HepG2 (cell line): Measurements from ENCODE around the gene S100A10. TPM values are rescaled to one million over a fixed set of nuclear protein-coding genes. Genes with fewer than 3 reads are reported as not detected.

Experiments used
- ATAC-seq: fragments of 200-7000 bp; cut with Tn5 transposase; 3 replicates; pipeline ENCODE4 v1.9.1; 2020; ENCODE audit warnings: mild to moderate bottlenecking, moderate library complexity
- BruUV-seq: library from RNA; stranded (reverse); fragments of 400-500 nt; replicated peaks from 2 replicates; lab custom pipeline; 2021; lab: Mats Ljungman, UMichigan
- CTCF ChIA-PET: fragments of 300-600 bp; formaldehyde crosslinking; extraction: SDS; loops from one replicate; lab custom pipeline; 2021; ENCODE audit warnings: low total read pairs, inconsistent platforms, low intra/inter-chr PET ratio; lab: Yijun Ruan, JAX
- POLR2A ChIA-PET: fragments of 350-600 bp; sonication (Branson Sonifier 250); formaldehyde crosslinking; loops from one replicate; lab custom pipeline; 2020; ENCODE audit warnings: antibody characterized with exemption, inconsistent platforms; lab: Yijun Ruan, JAX
- DNase-seq: peaks from one replicate; pipeline ENCODE4 v3.0.0-alpha.2; 2015; ENCODE audit warnings: low spot score
- FAIRE-seq: peaks from 3 replicates; lab custom pipeline; 2011; peaks lifted over from hg19 to GRCh38; lab: Jason Lieb, UNC
- H2AFZ ChIP-seq: one replicate; pipeline ENCODE4 v1.6.1; 2011; ENCODE audit warnings: low read length, inconsistent platforms
- H3K27ac ChIP-seq: fragments of 300-600 bp; 3 replicates; pipeline ENCODE4 v1.8.0; 2011; ENCODE audit warnings: mixed run types, mild to moderate bottlenecking, mixed read lengths, low read length, inconsistent platforms; ENCODE audit not compliant: insufficient read depth; ENCODE audit errors: extremely low read length
- H3K27me3 ChIP-seq, 2 experiments: fragments of 200-600 bp in 1 of 2; 2 replicates in 1 of 2; 3 replicates in 1 of 2; pipeline versions ENCODE4 v1.6.0 to v1.8.0; 2011; ENCODE audit warnings: low read length in 2 of 2, mild to moderate bottlenecking in 2 of 2, moderate library complexity in 2 of 2, inconsistent platforms in 1 of 2; ENCODE audit not compliant: insufficient read depth in 2 of 2, control insufficient read depth in 1 of 2
- H3K36me3 ChIP-seq, 2 experiments: fragments of 200-600 bp in 1 of 2; replicated peaks in 1 of 2; 2 replicates in 1 of 2; 3 replicates in 1 of 2; pipeline versions ENCODE4 v1.5.1 to v1.8.0; 2011; ENCODE audit warnings: low read length in 2 of 2, inconsistent platforms in 1 of 2; ENCODE audit not compliant: insufficient read depth in 2 of 2, control insufficient read depth in 1 of 2
- H3K4me1 ChIP-seq: 2 replicates; pipeline ENCODE4 v1.5.1; 2012; ENCODE audit warnings: low read length, inconsistent platforms; ENCODE audit not compliant: insufficient read depth
- H3K4me2 ChIP-seq: 2 replicates; pipeline ENCODE4 v1.6.0; 2011; ENCODE audit warnings: low read depth, low read length, inconsistent platforms
- H3K4me3 ChIP-seq, 3 experiments: fragments of 200-600 bp in 1 of 3; sonication (generic), shearing (Covaris generic) in 1 of 3; replicated peaks in 1 of 3; 2 replicates each; pipeline ENCODE4 v1.5.1; 2011 to 2016; ENCODE audit warnings: low read length in 3 of 3, inconsistent platforms in 2 of 3, low read depth in 2 of 3, mild to moderate bottlenecking in 2 of 3, control low read depth in 1 of 3, mixed read lengths in 1 of 3; ENCODE audit not compliant: insufficient read depth in 1 of 3
- H3K79me2 ChIP-seq: one replicate; pipeline ENCODE4 v1.6.1; 2011; ENCODE audit warnings: low read length, inconsistent platforms; ENCODE audit not compliant: insufficient read depth
- H3K9ac ChIP-seq: 2 replicates; pipeline ENCODE4 v1.6.0; 2011; ENCODE audit warnings: mild to moderate bottlenecking, low read depth, low read length, inconsistent platforms; ENCODE audit not compliant: insufficient read depth
- H3K9me3 ChIP-seq: 2 replicates; pipeline ENCODE4 v1.5.1; 2012; ENCODE audit warnings: mild to moderate bottlenecking, low read length
- H4K20me1 ChIP-seq: 2 replicates; pipeline ENCODE4 v1.6.0; 2011; ENCODE audit warnings: inconsistent platforms, mild to moderate bottlenecking, low read length, moderate library complexity; ENCODE audit not compliant: insufficient read depth
- ATAD3A ChIP-seq: sonication (generic); formaldehyde crosslinking; IDR thresholded peaks from 2 replicates; pipeline ENCODE4 v1.4.0; 2020; ENCODE audit warnings: missing genetic modification reagents
- CBFB ChIP-seq: sonication (generic); formaldehyde crosslinking; IDR thresholded peaks from 2 replicates; pipeline ENCODE4 v1.4.0; 2020; ENCODE audit warnings: missing genetic modification reagents
- MED1 ChIP-seq: sonication (generic); formaldehyde crosslinking; IDR thresholded peaks from 2 replicates; pipeline ENCODE4 v1.4.0; 2020; ENCODE audit warnings: missing genetic modification reagents
- MIER3 ChIP-seq: IDR thresholded peaks from 2 replicates; pipeline ENCODE4 v1.6.1; 2016; ENCODE audit warnings: missing compliant biosample characterization, borderline replicate concordance
- PAF1 ChIP-seq: IDR thresholded peaks from 2 replicates; pipeline ENCODE4 v1.6.1; 2016; ENCODE audit warnings: missing genetic modification reagents, missing compliant biosample characterization
- POGZ ChIP-seq: sonication (generic); formaldehyde crosslinking; IDR thresholded peaks from 2 replicates; pipeline ENCODE4 v1.4.0; 2020; ENCODE audit warnings: mild to moderate bottlenecking, missing genetic modification reagents
- ZBTB7A ChIP-seq: sonication (generic); formaldehyde crosslinking; IDR thresholded peaks from 2 replicates; pipeline ENCODE4 v1.8.0; 2022; ENCODE audit warnings: mild to moderate bottlenecking, missing genetic modification reagents
- ZFX ChIP-seq: sonication (generic); formaldehyde crosslinking; IDR thresholded peaks from 2 replicates; pipeline ENCODE4 v1.4.0; 2020; ENCODE audit warnings: mild to moderate bottlenecking, low read depth, missing genetic modification reagents, moderate library complexity
- ZNF138 ChIP-seq: sonication (generic); formaldehyde crosslinking; IDR thresholded peaks from 2 replicates; pipeline ENCODE4 v1.5.0; 2020; ENCODE audit warnings: mild to moderate bottlenecking, low read depth, missing genetic modification reagents
- ZNF225 ChIP-seq: sonication (generic); formaldehyde crosslinking; IDR thresholded peaks from 2 replicates; pipeline ENCODE4 v1.4.0; 2020; ENCODE audit warnings: mild to moderate bottlenecking, missing genetic modification reagents
- ZNF563 ChIP-seq: sonication (generic); formaldehyde crosslinking; IDR thresholded peaks from 2 replicates; pipeline ENCODE4 v1.8.0; 2022; ENCODE audit warnings: mild to moderate bottlenecking, moderate library complexity, missing genetic modification reagents
- ZNF878 ChIP-seq: sonication (generic); formaldehyde crosslinking; IDR thresholded peaks from 2 replicates; pipeline ENCODE4 v1.8.1; 2023; ENCODE audit warnings: mild to moderate bottlenecking, missing genetic modification reagents, moderate library complexity
- WGBS: methylation state at CpG from one replicate; pipeline ENCODE4 v1.1.6; 2017; ENCODE audit warnings: low lambda C conversion rate; 5-methylcytosine and 5-hydroxymethylcytosine counted together
- in situ Hi-C: cut with HindIII; loops from 2 replicates; pipeline ENCODE4 v1.10.0; 2017; ENCODE audit warnings: low pct_unique_long_range_greater_than_20kb; ENCODE audit not compliant: extremely low pct_ligation_motif_present
- intact Hi-C: fragments of 100-400 bp; cut with micrococcal nuclease; formaldehyde crosslinking; loops from one replicate; pipeline ENCODE4 v1.10.0; 2022; ENCODE audit not compliant: unreplicated experiment
- polyA plus RNA-seq, 8 experiments: library from polyadenylated mRNA; depleted of rRNA in 3 of 8; stranded (reverse) in 7 of 8; unstranded in 1 of 8; fragments of >200 nt; fragmentation: Illumina TruSeq in 4 of 8; extraction: Trizol in 4 of 8; gene quantifications; 2 replicates each; pipeline versions ENCODE4 v1.2.1 to v1.2.3, GENCODE V29; 2011 to 2016; ENCODE audit warnings: low read depth in 4 of 8, missing spikeins in 1 of 8, mixed read lengths in 1 of 8; ENCODE audit not compliant: insufficient read depth in 1 of 8
- total RNA-seq, 5 experiments: library from RNA; depleted of rRNA; stranded (reverse); fragments of >200 nt; fragmentation: Illumina TruSeq; extraction: Trizol; gene quantifications; 2 replicates each; pipeline ENCODE4 v1.2.3, GENCODE V29; 2016; ENCODE audit warnings: low read depth in 1 of 5
- TF ChIP-seq, protein P1 (sequence below): IDR thresholded peaks from 2 replicates; pipeline ENCODE4 v1.6.1; 2016; ENCODE audit warnings: missing biosample characterization, missing genetic modification reagents, low read depth
- TF ChIP-seq, protein P2 (sequence below), 2 experiments: IDR thresholded peaks; 2 replicates each; pipeline ENCODE4 v1.6.1; 2011 to 2012; ENCODE audit warnings: low read length in 2 of 2, borderline replicate concordance in 1 of 2, low read depth in 1 of 2, mild to moderate bottlenecking in 1 of 2, moderate library complexity in 1 of 2
- TF ChIP-seq, protein P3 (sequence below): sonication (generic); formaldehyde crosslinking; IDR thresholded peaks from 2 replicates; pipeline ENCODE4 v1.8.1; 2023; ENCODE audit warnings: mild to moderate bottlenecking, missing genetic modification reagents

Gene S100A10
- total and polyA plus RNA-seq, 2 of the 13 experiments (the other 11 are each of a cell fraction or from before 2014, with no cell fraction given): 16.8 to 28.7 TPM

DNA sequence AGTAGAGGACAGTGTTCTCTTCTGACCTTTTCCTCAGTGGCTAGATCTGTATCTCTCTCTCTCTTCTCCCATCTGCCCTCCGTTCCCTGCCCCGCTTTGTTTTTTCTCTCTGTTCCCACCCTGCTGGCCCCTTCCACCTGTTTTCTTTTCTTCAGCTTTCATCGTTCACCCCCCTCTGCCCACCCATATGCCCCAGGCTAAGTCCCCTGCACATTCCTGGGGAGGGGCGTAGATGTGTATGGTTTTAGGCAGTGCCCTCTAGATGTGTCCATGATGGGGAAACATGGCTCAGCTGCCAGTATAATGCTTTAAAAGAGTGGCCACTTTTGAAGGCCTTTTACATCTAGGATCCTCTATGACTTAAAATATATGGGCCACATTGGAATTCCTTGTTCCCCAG, 29.6 kb upstream of the S100A10 start:
- no peak overlapping the region for H2AFZ ChIP-seq
- no peak for FAIRE-seq
- no peak overlapping the region for H3K27ac ChIP-seq
- no peak for DNase-seq
- no peak for ATAC-seq
- no peaks in the 10 kb centered on the region for H3K9me3 ChIP-seq
- H3K4me2 ChIP-seq: no peak overlapping the region
- BruUV-seq: no TSS peak
- no peaks in the 10 kb centered on the region for H3K4me1 ChIP-seq
- H3K79me2 ChIP-seq: no peaks in the 10 kb centered on the region
- WGBS: 59% methylated on average over 4 of the region's 4 CpGs
- TF ChIP-seq ZBTB7A (no peak), ZFX (no peak), ATAD3A (no peak), ZNF138 (CRISPR knock-in tag) (no peak), CBFB (no peak), ZNF878 (CRISPR knock-in tag) (no peak), MED1 (no peak)
- TF ChIP-seq, protein P1, sequence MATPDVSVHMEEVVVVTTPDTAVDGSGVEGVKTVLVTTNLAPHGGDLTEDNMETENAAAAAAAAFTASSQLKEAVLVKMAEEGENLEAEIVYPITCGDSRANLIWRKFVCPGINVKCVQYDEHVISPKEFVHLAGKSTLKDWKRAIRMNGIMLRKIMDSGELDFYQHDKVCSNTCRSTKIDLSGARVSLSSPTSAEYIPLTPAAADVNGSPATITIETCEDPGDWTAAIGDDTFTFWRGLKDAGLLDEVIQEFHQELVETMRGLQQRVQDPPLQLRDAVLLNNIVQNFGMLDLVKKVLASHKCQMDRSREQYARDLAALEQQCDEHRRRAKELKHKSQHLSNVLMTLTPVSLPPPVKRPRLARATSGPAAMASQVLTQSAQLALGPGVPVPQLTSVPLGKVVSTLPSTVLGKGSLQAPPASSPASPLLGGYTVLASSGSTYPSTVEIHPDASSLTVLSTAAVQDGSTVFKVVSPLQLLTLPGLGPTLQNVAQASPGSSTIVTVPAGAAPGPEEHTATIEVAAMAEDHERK (CRISPR knock-in tag): no peak
- ChIA-PET CTCF (no interaction called here), POLR2A (no interaction called here)
- H3K9ac ChIP-seq: no peak overlapping the region
- intact Hi-C loops (no loop called here), in situ Hi-C loops (no loop called here)
- H4K20me1 ChIP-seq: no peaks in the 10 kb centered on the region
- H3K27me3 ChIP-seq: peaks cover 1 to 23% of the 10 kb centered on the region in 2 experiments; a peak in 3 of 5 replicates
- H3K36me3 ChIP-seq: no peaks in the 10 kb centered on the region
- no peak overlapping the region for H3K4me3 ChIP-seq

DNA sequence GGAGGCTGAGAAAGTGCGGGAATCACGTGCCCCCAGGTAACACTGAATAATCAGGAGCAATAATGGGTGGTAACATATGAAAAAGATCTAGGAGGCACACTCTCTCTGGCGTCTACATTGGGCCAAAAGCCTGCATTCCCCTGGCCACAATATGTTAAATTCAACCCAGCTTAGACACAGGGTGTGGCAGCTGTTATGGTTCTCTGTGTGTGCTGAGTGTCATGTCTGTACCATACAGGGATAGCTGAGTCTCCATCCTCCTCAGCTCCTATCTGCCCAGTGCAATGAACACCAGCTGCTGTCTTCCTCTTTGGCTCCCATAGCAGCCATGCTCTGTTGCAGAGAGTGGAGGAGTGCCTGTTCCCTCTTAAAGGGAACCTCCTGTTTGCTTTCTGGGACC, 28.8 kb upstream of the S100A10 start:
- no peaks in the 10 kb centered on the region for H3K4me1 ChIP-seq
- H3K27ac ChIP-seq: no peak overlapping the region
- 3% methylated on average over 3 of the region's 3 CpGs for WGBS
- DNase-seq (no peak), FAIRE-seq (no peak), ATAC-seq (no peak)
- no peaks in the 10 kb centered on the region for H3K79me2 ChIP-seq
- ChIA-PET POLR2A (no interaction called here), CTCF (no interaction called here)
- H4K20me1 ChIP-seq: no peaks in the 10 kb centered on the region
- H3K9me3 ChIP-seq: no peaks in the 10 kb centered on the region
- no peak overlapping the region for H3K4me2 ChIP-seq
- BruUV-seq: no TSS peak
- intact Hi-C loops: no loop called here
- in situ Hi-C loops: no loop called here
- H3K4me3 ChIP-seq: no peak overlapping the region
- H3K36me3 ChIP-seq: no peaks in the 10 kb centered on the region
- no peak overlapping the region for H2AFZ ChIP-seq
- no peak overlapping the region for H3K9ac ChIP-seq
- H3K27me3 ChIP-seq: peaks cover 1 to 23% of the 10 kb centered on the region in 2 experiments; a peak in 3 of 5 replicates
- TF ChIP-seq, protein P2, sequence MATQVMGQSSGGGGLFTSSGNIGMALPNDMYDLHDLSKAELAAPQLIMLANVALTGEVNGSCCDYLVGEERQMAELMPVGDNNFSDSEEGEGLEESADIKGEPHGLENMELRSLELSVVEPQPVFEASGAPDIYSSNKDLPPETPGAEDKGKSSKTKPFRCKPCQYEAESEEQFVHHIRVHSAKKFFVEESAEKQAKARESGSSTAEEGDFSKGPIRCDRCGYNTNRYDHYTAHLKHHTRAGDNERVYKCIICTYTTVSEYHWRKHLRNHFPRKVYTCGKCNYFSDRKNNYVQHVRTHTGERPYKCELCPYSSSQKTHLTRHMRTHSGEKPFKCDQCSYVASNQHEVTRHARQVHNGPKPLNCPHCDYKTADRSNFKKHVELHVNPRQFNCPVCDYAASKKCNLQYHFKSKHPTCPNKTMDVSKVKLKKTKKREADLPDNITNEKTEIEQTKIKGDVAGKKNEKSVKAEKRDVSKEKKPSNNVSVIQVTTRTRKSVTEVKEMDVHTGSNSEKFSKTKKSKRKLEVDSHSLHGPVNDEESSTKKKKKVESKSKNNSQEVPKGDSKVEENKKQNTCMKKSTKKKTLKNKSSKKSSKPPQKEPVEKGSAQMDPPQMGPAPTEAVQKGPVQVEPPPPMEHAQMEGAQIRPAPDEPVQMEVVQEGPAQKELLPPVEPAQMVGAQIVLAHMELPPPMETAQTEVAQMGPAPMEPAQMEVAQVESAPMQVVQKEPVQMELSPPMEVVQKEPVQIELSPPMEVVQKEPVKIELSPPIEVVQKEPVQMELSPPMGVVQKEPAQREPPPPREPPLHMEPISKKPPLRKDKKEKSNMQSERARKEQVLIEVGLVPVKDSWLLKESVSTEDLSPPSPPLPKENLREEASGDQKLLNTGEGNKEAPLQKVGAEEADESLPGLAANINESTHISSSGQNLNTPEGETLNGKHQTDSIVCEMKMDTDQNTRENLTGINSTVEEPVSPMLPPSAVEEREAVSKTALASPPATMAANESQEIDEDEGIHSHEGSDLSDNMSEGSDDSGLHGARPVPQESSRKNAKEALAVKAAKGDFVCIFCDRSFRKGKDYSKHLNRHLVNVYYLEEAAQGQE (IDR thresholded peaks at IDR 0.05; ENCODE audit: borderline replicate concordance in 1 of 2, low read depth in 1 of 2, low read length in 2 of 2): no peak
- TF ChIP-seq POGZ (CRISPR knock-in tag): no peak
- TF ChIP-seq ZNF563 (CRISPR knock-in tag): no peak
- TF ChIP-seq, protein P3, sequence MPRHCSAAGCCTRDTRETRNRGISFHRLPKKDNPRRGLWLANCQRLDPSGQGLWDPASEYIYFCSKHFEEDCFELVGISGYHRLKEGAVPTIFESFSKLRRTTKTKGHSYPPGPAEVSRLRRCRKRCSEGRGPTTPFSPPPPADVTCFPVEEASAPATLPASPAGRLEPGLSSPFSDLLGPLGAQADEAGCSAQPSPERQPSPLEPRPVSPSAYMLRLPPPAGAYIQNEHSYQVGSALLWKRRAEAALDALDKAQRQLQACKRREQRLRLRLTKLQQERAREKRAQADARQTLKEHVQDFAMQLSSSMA (CRISPR knock-in tag): no peak
- no peak for TF ChIP-seq MIER3 (CRISPR knock-in tag)
- no peak for TF ChIP-seq PAF1
- TF ChIP-seq ZFX: no peak
- TF ChIP-seq ZNF225 (CRISPR knock-in tag): no peak
